ENCODE measurements around the gene ANTKMT.
"Not testable (repeated sequence)": the region's sequence is repeated elsewhere in the genome, so short reads cannot be mapped to it uniquely, and the experiment has no call there.

The ANTKMT gene

DNA sequence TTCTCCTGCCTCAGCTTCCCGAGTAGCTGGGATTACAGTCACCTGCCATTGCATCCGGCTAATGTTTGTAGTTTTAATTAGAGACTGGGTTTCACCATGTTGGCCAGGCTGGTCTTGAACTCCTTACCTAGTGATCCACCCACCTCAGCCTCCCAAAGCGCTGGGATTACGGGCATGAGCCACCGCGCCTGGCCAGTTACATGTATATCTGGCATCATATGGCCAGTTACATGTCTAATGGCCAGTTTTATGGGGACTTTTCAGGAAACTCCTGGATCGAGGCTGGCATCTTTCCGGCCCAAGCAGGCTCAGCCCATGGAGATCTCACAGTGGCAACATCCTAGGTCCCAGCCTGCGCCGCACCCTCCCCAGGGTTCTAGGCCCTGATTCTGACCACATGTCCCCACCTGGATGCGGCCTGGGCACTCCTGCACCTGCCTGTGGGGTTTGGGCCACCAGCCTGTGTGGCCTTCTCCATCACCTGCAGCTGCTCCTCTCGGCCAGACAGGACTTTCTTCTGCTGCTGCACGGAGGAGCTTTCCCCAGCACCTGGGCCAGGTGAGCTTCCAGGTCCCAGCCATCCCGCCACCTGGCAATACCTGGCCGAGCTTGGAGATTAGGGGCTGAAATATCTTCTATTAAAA is 21.2 kb downstream of the ANTKMT start:
- DNase-seq (ENCODE audit: low read depth in 2 of 2), result no peak

DNA sequence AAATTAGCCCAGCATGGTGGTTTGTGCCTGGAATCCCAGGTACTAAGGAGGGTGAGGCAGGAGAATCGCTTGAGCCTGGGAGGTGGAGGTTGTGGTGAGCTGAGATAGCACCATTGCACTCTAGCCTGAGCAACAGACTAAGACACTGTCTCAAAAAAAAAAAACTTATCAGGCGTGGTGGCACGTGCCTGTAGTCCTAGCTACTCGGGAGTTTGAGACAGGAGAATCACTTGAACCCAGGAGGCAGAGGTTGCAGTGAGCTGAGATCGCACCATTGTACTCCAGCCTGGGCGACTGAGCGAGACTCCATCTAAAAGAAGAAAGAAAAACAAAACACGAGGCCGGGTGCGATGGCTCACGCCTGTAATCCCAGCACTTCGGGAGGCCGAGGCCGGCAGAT is 21.9 kb downstream of the ANTKMT start:
- DNase-seq (ENCODE audit: low read depth in 2 of 2), result not testable (repeated sequence)

DNA sequence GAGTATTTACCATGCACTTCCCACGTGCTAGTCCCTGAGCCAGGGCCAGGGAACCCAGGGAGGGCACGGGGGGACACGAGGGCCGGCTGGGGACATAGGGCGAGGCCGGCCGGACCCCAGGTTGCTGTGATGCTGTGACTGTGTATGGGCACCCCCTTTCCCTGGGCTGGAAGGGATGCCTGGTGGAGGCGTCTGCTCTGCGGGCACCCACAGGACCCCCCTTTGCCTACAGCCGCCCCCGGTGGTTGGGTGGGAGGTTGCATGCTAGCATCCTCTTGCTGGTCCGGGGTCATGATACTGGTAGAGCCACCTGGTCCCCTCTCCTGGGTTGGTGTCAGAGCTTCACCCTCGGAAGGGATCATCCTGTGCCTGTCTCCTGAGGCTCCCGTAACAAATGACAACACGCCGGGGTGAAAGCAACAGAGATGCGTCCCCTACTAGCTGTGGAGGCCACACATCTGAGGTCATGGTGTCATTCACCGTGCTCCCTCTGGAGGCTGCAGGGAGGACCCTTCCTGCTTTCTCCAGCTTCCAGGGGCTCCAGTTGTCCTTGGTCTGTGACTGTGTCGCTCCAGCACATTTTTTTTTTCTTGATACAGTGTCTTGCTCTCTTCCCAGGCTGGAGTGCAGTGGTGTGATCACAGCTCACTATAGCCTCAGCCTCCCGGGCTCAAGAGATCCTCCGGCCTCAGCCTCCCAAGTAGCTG is 23.0 kb downstream of the ANTKMT start:
- no peak for DNase-seq (ENCODE audit: low read depth in 2 of 2)

DNA sequence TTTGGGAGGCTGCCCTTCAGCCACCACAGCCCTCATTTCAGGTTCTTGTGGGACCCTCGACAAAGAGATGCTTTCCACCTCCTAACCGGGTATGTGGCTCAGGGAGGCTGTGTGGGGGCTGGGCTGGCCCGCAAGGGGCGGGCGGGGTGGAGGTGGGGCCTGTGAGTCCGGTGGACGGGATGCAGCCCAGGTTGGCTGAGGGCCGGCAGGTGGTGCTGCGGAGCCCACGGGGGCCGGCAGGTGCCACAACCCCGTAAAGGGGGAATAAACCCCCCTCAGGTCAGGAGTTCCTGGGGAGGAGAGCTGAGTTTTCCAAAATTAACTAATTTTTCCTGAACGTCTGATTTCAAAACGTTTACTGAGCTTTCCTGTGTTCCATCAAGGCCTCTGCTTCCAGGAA is 24.8 kb downstream of the ANTKMT start:
- DNase-seq (ENCODE audit: low read depth in 2 of 2), result no peak

DNA sequence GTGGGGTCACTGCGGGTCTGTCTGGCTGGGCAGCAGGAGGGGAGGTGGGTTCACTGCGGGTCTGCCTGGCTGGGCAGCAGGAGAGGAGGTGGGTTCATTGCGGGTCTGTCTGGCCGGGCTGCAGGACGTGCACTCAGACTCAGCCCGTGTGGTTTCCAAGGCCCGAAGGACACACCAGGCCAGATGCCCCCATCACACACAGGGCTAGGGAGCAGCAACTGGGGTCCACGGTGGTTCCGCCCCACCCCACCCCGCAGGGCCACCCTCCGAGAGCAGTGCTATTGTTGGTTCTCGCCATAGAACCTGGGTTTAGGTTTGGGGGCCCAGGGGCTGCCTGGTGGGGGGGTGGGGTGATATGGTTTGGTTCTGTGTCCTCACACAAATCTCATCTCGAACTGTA is 25.7 kb downstream of the ANTKMT start:
- no peak for DNase-seq (ENCODE audit: low read depth in 2 of 2)

DNA sequence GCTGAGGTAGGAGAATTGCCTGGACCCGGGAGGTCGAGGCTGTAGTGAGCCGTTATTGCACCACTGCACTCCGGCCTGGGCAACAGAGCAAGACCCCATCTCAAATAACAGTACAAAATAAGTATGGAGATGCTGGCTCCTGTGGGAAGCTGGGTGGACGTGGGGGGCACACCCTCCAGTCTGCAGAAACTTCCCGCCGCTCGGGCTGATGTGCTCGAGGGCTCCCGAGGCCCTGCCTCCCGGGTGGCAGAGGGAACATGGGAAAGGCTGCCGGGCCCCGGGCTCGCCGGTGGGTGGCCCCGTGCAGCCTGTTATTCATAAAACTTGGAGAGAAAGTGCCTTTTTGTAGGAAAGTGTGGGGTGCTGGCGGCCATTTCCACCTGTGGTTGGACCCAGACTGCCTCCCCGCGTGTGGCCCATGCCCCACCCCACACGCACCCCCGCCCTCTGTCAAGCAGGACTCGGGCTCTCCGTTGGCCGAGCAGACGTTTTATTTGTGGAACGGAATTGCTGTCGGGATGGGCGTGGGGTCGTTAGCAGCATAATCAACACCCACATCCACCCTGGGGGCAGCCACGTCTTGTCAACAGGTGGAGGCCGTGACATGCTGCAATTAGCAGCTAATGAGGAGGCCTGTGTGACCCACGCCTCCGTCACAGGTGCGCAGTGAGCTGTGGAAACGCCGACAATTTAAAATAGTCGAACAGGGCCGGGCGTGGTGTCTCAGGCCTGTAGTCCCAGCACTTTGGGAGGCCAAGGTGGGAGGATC is 27.2 kb downstream of the ANTKMT start:
- DNase-seq (ENCODE audit: low read depth in 2 of 2), result no peak

DNA sequence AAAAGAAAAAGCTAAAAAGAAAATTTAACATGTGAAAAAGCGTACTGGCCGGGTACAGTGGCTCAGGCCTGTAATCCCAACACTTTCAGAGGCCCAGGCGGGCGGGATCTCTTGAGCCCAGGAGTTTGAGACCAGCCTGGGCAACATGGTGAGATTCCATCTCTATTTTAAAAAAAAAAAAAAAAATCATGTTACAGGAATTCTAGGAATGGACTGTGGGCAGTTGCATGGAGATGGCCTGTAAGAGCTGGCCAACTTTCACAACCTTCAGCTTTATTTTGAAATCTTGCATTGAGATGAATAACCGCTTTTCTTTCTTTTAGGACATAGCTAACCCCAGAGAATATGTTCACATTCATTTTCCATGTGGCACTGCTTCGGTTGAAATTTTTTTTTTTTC is 28.1 kb downstream of the ANTKMT start:
- DNase-seq (ENCODE audit: low read depth in 2 of 2), result no peak

DNA sequence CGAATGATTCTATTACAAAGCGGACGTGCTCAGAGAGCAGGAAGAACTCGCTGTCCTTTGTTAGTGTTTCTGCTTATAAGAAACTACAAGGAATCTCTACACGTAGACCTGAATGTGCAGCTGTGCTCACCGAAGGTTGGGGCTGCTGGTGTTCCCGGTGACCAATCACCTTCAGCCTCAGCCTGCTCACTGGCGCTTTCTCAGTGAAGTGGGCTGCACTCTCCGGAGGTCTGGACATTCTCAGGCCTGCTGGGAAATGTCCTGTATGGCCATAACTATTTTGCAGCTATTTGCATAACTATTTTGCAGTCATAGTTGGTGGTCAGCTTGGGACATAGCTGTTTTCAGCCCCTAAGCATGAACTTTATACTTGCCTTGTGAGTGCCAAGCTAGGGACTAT is 29.5 kb downstream of the ANTKMT start:
- DNase-seq (ENCODE audit: low read depth in 2 of 2), result no peak

DNA sequence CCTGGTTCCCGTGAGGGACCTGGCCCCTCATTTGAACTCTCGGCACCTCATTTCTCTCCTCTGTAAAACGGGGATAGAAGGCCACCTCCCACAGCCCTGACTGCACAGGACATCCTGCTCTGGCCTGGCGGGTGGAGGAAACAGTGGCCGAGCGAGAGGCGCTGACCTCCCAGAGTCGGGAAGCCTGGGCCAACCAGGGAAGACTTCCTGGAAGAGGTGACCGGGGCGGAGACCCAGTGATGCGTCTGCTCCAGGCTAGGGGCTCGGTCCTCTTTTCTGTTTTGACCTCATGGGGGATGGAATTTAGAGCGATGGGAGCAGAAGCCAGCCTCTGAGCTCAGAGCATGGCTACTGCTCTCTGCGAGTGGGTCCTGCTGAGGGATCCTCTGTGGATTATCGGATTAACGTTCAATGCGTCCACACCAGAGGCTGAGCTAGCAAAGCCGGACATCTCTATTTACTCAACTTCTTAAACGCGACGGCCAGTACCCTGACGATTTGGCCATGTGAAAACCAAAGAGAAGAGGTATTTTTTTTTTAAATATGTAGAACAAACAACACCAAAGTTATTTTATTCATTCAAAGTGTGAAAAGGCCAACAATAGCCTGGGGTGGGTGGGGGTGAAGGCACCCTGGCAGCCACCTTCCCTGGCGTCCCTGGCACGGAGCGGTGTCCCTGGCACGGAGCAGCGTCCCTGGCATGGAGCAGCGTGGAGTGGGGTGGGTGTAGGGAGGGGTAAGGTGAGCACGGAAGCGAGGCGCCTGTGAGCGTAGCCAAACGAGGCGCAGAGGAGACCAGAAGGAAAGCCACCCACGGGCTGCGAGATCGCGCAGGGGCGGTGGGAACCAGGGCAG is 30.4 kb downstream of the ANTKMT start:
- DNase-seq (ENCODE audit: low read depth in 2 of 2), result no peak

DNA sequence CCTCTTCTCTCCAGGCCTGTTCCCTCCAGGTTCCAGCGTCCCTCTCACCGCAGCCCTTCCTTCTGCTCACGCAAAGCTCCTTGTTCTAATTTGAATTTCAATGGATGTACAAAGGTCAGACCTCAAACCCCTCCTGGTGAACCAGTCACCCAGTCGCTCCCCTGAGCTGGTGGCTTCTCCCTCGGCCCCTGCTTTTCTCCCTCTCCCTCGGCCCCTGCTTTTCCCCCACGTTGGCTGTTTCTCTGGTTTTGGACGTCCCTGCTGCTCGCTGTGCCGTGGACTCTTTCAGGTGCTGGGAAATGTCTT is 31.0 kb downstream of the ANTKMT start:
- no peak for DNase-seq (ENCODE audit: low read depth in 2 of 2)

DNA sequence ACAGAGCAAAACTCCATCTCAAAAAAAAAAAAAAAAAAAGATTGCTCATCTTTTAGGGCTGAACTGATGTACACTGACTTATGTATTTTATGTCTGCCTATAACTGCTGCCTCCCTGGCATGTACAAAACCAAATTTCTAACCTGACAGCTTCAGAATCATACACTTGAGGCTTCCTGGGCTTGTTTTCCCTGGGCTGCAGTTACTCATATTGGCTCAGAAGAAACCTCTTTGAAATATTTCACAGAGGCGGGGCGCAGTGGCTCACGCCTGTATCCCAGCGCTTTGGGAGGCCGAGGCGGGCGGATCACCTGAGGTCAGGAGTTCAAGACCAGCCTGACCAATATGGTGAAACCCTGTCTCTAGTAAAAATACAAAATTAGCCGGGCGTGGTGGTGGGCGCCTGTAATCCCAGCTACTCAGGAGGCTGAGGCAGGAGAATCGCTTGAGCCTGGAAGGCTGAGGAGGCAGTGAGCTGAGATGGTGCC is 33.2 kb downstream of the ANTKMT start:
- not testable (repeated sequence) for DNase-seq (ENCODE audit: low read depth in 2 of 2)

DNA sequence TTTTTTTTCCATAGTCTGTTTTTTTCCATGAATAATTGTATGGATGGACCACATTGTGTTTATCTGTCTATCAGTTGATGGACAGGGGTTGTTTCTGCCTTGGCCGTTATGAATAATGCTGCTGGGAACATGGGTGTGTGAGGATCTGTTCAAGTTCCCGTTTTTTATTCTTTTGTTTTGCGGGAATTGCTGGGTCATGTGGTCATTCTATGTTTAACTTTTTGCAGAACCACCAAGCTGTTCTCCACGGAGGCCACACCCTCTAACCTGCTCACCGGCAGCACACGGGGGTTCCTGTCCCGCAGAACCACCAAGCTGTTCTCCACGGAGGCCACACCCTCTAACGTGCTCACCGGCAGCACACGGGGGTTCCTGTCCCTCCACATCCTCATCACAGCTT is 33.7 kb downstream of the ANTKMT start:
- no peak for DNase-seq (ENCODE audit: low read depth in 2 of 2)

DNA sequence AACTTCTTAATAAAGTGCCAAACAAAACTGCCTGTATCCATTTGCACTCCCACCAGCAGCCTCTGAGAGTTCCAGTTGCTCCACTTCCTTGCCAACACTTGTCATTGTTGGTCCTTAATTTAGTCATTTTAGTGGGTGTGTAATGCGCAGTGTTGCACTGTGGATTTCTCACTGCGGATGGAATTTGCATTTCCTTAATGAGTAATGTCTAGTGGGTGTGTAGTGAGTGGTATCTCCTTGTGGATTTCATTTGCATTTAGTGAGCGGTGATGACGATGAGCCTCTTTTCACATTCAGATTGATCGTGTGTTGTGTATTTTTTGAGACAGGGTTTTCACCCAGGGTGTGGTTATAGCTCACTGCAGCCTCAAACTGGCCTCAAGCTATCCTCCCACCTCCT is 35.5 kb downstream of the ANTKMT start:
- no peak for DNase-seq (ENCODE audit: low read depth in 2 of 2)

DNA sequence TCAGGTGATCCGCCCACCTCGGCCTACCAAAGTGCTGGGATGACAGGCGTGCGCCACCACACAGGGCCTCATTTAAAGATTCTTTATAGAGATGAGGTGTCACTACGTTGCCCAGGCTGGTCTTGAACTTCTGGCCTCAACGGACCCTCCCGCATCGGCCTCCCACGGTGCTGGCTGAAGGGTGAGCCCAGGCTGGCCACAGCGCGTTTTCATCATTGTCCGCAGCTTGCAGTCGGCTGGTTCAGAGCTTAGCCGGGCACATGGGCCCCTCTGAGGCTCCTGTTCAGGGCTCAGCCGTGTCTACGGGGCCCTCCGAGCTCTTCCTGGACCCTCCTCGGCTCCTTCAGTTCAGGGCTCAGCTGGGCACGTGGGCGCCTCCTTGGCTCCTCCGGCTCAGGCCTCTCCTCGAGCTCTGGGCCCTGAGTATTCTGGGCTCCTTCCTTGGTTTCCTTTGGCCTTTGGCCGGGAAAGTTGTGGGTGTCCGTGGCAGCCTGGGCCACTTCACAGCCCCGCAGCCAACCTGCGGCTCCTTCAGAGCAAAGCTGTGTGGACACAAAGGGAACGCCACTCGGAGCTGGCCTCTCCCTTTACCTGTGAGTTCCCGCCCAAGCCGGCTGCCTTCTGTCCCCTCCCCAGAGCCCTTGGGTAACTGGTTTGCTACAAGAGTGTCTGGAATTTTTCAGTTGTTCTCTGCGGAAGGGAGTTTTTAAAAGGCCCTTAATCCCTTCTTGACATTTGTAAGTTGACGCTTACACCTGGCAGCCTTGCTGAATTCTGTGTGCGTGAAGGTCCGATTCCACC is 38.4 kb downstream of the ANTKMT start:
- DNase-seq (ENCODE audit: low read depth in 2 of 2), result no peak

DNA sequence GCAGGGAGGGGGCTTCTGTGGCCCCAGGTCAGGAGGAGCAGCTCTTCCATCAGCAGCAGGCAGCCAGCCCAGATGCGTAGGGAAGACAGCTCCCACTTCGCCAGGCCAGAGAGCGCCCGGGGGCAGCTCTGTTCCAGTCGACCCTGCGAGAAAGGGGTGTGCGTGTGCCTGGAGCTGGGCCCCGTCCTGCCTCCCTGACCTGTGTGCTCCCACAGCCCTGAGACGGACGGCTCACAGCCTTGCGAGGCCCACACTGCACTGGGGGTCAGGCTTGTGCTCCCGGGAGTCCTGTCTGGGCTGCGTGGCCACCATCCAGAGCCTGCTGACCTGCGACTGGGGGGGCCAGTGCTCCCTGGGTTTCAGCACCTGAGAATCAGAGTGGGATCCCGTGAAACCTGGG is 39.1 kb downstream of the ANTKMT start:
- no peak for DNase-seq (ENCODE audit: low read depth in 2 of 2)

DNA sequence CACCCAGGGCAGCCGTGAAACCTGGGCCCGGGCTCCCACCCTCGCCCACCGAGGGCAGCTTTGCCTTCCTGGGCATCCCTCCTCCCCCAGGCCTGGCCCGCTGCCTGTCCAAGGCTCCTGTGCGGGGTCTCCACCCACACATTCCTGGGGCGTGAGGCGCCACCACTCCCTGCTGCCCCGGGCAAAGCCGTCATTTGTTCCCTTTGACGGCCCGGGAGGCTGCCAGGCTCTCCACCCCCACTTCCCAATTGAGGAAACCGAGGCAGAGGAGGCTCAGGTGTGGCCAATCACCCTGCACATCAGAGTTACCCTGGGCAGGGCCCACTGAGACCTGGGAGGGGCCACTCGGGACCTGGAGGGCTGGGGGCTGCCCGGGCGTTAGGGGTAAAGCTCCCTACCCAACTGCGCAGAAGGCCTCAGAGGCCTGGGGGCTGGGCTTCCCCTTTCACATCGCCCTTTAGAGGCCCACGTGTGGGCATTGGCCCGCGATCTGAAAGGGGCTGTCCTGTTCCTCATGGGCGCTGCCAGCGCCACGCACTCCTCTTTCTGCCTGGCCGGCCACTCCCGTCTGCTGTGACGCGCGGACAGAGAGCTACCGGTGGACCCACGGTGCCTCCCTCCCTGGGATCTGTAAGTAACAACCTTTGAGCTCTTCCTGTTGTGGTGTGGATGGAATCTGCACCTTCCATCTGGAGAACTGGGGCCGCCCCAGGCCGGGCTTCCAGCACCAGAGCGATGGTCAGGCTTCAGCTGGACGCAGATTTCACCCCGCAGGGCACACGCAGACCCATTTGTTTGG is 39.8 kb downstream of the ANTKMT start, which contains the start of gene MSLN:
TSS of gene MSLN (plus strand) at position 190 of the 799 bp plus-strand sequence. CDS start 1,947 bp downstream, outside the sequence.
- DNase-seq (ENCODE audit: low read depth in 2 of 2), result no peak

DNA sequence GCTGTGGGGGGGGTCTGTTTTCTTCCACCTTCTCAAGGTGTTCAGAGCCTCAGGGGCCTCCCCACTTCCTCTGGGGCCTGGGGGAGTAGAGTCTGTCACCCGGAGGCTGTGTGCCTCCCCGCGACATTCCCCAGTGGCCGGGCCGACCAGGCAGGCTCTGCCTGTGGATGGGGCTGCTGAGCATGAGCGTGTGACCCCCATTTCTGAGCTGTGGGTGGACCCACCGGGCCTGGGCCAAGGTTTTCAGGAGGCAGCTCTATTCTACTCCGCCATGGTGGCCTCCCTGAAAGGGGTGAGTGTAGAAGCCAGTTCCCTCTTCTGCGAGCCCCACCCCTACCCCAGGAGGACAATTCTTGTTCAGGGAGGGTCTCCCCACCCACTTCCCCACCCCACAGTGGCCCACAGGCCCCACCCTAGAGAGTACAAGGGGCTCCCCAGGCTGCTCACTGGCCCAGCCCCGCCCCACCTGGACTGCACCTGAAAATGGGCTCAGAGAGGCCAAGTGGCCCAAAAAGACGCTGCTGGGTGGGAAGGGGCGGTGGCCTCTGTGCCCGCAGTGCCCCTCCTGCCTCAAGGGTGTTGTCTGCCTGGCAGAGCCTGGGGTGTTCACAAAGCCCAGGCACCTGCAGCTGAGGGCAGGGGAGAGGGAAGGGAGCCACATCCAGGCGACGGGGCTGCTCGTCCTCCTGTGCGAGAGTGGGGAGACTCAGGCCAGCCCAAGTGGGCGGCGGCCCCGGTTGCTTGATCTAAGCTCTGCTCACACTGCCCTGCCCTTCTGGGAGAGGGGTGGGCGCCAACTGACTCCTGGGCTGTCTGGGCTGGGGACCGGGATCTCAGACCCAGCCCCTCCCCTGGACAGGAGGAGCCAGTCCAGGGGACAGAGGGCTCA is 40.9 kb downstream of the ANTKMT start:
- DNase-seq (ENCODE audit: low read depth in 2 of 2), result no peak

DNA sequence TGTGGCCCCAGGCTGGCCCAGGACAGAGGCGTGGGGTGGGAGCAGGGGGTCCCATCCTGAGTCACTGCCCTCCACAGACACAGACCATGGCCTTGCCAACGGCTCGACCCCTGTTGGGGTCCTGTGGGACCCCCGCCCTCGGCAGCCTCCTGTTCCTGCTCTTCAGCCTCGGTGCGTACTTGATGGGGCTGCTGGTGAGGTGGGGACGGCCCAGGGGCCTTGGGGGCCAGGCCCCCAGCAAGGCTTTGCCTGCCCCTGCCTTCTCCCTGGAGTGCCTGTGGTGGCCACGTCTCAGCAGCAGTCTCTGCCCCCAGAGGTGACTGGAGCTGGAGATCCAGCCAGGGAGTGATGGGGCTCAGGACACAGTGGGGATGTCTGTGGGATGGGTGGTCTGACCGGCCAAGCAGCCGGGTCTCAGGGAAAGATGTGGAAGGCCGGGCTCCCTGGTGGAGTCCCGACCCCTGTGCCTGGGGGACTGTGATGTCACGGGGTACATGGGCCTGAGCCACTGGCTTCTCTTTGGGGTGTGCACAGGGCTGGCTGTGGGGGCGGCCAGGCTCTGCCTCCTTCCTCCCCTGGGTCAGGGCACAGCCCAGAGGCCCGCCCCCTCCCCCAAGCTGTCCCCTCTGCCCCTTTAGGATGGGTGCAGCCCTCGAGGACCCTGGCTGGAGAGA is 41.8 kb downstream of the ANTKMT start:
- no peak for DNase-seq (ENCODE audit: low read depth in 2 of 2)
